Panc1 (cell line): Measurements from ENCODE around the gene LDLRAP1.
"Not testable (repeated sequence)": the region's sequence is repeated elsewhere in the genome, so short reads cannot be mapped to it uniquely, and the experiment has no call there.

Experiments
- POLR2AphosphoS5 ChIP-seq: IDR thresholded peaks from 2 replicates; pipeline ENCODE4 v1.6.1; 2012; ENCODE audit warnings: mild to moderate bottlenecking, low read depth, low read length, moderate library complexity
- REST ChIP-seq, 2 experiments: IDR thresholded peaks; 2 replicates each; pipeline ENCODE4 v1.6.1; 2011 to 2012; ENCODE audit warnings: low read depth in 2 of 2, control low read depth in 1 of 2, low read length in 1 of 2, mild to moderate bottlenecking in 1 of 2, moderate library complexity in 1 of 2; ENCODE audit not compliant: insufficient read depth in 1 of 2
- SIN3A ChIP-seq: IDR thresholded peaks from 2 replicates; pipeline ENCODE4 v1.6.1; 2012; ENCODE audit warnings: low read depth, mild to moderate bottlenecking, low read length, moderate library complexity, borderline replicate concordance; ENCODE audit not compliant: insufficient read depth
- TCF7L2 ChIP-seq: IDR thresholded peaks from 2 replicates; pipeline ENCODE4 v1.6.1; 2011; ENCODE audit warnings: mild to moderate bottlenecking, low read depth, low read length, inconsistent platforms
- TF ChIP-seq, protein P1 (sequence below): fragments of 450-650 bp; IDR thresholded peaks from 2 replicates; pipeline ENCODE4 v1.5.1; 2017; ENCODE audit warnings: mild to moderate bottlenecking

DNA sequence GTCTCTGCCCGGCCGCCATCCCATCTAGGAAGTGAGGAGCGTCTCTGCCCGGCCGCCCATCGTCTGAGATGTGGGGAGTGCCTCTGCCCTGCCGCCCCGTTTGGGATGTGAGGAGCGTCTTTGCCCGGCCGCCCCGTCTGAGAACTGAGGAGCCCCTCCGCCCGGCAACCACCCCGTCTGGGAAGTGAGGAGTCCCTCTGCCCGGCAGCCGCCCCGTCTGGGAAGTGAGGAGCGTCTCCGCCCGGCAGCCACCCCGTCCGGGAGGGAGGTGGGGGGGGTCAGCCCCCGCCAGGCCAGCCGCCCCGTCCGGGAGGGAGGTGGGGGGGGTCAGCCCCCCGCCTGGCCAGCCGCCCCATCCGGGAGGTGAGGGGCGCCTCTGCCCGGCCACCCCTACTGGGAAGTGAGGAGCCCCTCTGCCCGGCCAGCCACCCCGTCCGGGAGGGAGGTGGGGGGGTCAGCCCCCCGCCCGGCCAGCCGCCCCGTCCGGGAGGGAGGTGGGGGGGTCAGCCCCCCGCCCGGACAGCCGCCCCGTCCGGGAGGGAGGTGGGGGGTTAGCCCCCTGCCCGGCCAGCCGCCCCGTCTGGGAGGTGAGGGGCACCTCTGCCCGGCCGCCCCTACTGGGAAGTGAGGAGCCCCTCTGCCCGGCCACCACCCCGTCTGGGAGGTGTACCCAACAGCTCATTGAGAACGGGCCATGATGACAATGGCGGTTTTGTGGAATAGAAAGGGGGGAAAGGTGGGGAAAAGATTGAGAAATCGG is 60.6 kb downstream of the LDLRAP1 start:
- not testable (repeated sequence) for TF ChIP-seq POLR2AphosphoS5; TCF7L2; REST (IDR thresholded peaks at IDR 0.05; ENCODE audit: insufficient read depth in 1 of 2, low read depth in 2 of 2, low read length in 1 of 2); SIN3A
- TF ChIP-seq, protein P1, sequence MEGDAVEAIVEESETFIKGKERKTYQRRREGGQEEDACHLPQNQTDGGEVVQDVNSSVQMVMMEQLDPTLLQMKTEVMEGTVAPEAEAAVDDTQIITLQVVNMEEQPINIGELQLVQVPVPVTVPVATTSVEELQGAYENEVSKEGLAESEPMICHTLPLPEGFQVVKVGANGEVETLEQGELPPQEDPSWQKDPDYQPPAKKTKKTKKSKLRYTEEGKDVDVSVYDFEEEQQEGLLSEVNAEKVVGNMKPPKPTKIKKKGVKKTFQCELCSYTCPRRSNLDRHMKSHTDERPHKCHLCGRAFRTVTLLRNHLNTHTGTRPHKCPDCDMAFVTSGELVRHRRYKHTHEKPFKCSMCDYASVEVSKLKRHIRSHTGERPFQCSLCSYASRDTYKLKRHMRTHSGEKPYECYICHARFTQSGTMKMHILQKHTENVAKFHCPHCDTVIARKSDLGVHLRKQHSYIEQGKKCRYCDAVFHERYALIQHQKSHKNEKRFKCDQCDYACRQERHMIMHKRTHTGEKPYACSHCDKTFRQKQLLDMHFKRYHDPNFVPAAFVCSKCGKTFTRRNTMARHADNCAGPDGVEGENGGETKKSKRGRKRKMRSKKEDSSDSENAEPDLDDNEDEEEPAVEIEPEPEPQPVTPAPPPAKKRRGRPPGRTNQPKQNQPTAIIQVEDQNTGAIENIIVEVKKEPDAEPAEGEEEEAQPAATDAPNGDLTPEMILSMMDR = not testable (repeated sequence)
